WERI-Rb-1 (cell line): ENCODE data around the gene PTPN14.

Source experiments
- DNase-seq: peaks from one replicate; pipeline ENCODE4 v3.0.0-alpha.2; 2020
- H3K27ac ChIP-seq: fragments of 250-450 bp; sonication (Bioruptor Pico); 2 replicates; pipeline ENCODE4 v1.5.1; 2020; ENCODE audit warnings: mild to moderate bottlenecking, moderate library complexity
- H3K27me3 ChIP-seq: fragments of 250-450 bp; sonication (Bioruptor Pico); 2 replicates; pipeline ENCODE4 v1.5.1; 2021; ENCODE audit warnings: mild to moderate bottlenecking, low read depth, moderate library complexity; ENCODE audit not compliant: insufficient read depth, severe bottlenecking
- H3K36me3 ChIP-seq: fragments of 250-450 bp; sonication (Bioruptor Pico); 2 replicates; pipeline ENCODE4 v1.5.1; 2020; ENCODE audit warnings: mild to moderate bottlenecking, moderate library complexity
- H3K4me3 ChIP-seq: 2 replicates; pipeline ENCODE4 v1.5.1; 2011; ENCODE audit warnings: low read depth, mild to moderate bottlenecking, control low read depth, low read length
- H3K9me3 ChIP-seq: fragments of 250-450 bp; sonication (Bioruptor Pico); 2 replicates; pipeline ENCODE4 v1.5.1; 2021; ENCODE audit warnings: mild to moderate bottlenecking, moderate library complexity; ENCODE audit not compliant: severe bottlenecking
- CTCF ChIP-seq: IDR thresholded peaks from 2 replicates; pipeline ENCODE4 v1.5.1; 2011; ENCODE audit warnings: low read depth, mild to moderate bottlenecking, control low read depth, inconsistent platforms, low read length

The PTPN14 gene

GRCh38 chr1:214386747-214387146, 164.7 kb downstream of the PTPN14 start:
- H3K9me3 ChIP-seq = no peaks in the 10 kb centered on the region
- no peak overlapping the region for H3K27ac ChIP-seq
- no peaks in the 10 kb centered on the region for H3K27me3 ChIP-seq
- no peak for TF ChIP-seq CTCF
- H3K36me3 ChIP-seq = no peaks in the 10 kb centered on the region
- DNase-seq = no peak
- H3K4me3 ChIP-seq = no peak overlapping the region

GRCh38 chr1:214386333-214386732, 165.1 kb downstream of the PTPN14 start:
- no peak for TF ChIP-seq CTCF
- H3K4me3 ChIP-seq = no peak overlapping the region
- DNase-seq = no peak
- H3K27ac ChIP-seq = no peak overlapping the region
- H3K36me3 ChIP-seq = no peaks in the 10 kb centered on the region
- H3K9me3 ChIP-seq = no peaks in the 10 kb centered on the region
- no peaks in the 10 kb centered on the region for H3K27me3 ChIP-seq

- no peak overlapping the region for H3K4me3 ChIP-seq
- no peaks in the 10 kb centered on the region for H3K27me3 ChIP-seq
- H3K9me3 ChIP-seq = no peaks in the 10 kb centered on the region
- H3K36me3 ChIP-seq = no peaks in the 10 kb centered on the region
- TF ChIP-seq CTCF = no peak
- no peak overlapping the region for H3K27ac ChIP-seq
- no peak for DNase-seq
Observed at GRCh38 chr1:214385428-214385827, 166.0 kb downstream of the PTPN14 start.

- DNase-seq = no peak
- no peaks in the 10 kb centered on the region for H3K9me3 ChIP-seq
- H3K4me3 ChIP-seq = no peak overlapping the region
- no peak for TF ChIP-seq CTCF
- H3K27me3 ChIP-seq = no peaks in the 10 kb centered on the region
- no peak overlapping the region for H3K27ac ChIP-seq
- no peaks in the 10 kb centered on the region for H3K36me3 ChIP-seq
Observed at GRCh38 chr1:214384373-214385079, 166.9 kb downstream of the PTPN14 start.

- no peaks in the 10 kb centered on the region for H3K36me3 ChIP-seq
Observed at GRCh38 chr1:214383381-214384372, 167.7 kb downstream of the PTPN14 start.

More at GRCh38 chr1:214383381-214384372, 167.7 kb downstream of the PTPN14 start:
- DNase-seq = no peak
- TF ChIP-seq CTCF = no peak
- Histone ChIP-seq H3K27ac (no peak overlapping the region), H3K4me3 (no peak overlapping the region), H3K9me3 (no peaks in the 10 kb centered on the region), H3K27me3 (no peaks in the 10 kb centered on the region)
